ENCODE data around the gene OTOF.

Gene OTOF

GRCh38 chr2:26454561-26455001 lies 23.3 kb downstream of the OTOF start:
- DNase-seq (ENCODE audit: low read depth in 1 of 2, low spot score in 1 of 2), result no peak

DNA sequence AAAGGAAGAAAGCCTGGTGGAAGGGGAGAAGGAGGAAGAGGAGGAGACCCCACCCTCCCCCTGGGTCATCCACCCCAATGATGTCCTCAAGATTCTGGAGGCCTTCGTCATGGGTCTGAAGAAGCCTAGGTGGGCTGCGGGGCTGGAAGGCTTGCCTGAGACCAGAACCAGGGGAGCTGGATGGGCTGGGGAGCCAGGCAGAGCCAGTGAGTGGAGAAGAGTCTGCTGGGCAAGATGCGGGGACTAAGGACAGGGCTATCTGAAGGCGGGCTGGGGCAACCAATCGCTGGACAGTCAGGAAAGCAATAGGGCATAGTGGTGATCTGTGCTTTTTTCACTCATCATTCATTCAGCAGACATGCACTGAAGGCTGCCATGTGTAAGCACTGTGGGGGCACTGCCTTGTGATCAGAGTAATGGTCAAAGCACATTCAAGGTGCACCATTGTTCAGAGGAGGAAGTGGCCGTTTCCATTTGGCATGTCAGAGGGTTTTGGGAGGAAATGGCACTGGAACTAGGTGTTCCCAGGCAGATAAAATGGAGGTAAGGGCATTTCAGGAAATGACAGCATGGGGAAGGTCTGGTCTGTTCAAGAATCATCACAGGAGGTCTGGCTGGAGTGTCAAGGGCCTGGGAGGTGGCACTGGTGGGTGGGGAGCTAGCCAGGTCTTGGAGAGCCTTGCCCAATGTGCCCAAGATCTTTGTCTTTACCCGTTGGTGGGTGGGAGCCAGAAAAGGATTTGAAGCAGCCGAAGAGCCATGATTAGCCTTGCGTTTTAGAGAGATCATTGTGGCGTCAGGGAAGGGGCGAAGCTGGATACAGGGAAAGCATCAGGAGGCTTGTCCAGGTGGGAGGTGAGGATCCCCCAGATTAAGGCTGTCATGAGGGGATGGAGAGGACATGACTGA lies 24.2 kb downstream of the OTOF start:
- DNase-seq (ENCODE audit: low read depth in 1 of 2, low spot score in 1 of 2), result no peak

DNA sequence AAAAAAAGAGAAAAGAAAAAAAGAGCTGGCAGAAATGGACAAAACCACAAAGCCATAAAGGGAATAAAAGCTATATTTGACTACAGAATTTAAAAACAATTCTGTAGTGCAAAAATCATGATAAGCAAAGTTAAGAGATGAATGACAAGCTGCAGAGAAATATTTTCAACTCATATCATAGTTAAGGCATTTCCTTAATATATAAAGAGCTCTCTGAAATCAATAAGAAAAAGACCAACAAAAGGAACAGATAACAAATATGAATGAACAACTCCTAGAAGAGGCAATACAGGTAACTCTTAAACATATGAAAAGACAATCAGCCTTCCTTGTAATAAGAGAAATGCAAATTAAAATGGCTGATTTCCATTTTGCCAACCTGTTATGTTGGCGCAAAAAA lies 26.2 kb downstream of the OTOF start:
- DNase-seq (ENCODE audit: low read depth in 1 of 2, low spot score in 1 of 2), result no peak

DNA sequence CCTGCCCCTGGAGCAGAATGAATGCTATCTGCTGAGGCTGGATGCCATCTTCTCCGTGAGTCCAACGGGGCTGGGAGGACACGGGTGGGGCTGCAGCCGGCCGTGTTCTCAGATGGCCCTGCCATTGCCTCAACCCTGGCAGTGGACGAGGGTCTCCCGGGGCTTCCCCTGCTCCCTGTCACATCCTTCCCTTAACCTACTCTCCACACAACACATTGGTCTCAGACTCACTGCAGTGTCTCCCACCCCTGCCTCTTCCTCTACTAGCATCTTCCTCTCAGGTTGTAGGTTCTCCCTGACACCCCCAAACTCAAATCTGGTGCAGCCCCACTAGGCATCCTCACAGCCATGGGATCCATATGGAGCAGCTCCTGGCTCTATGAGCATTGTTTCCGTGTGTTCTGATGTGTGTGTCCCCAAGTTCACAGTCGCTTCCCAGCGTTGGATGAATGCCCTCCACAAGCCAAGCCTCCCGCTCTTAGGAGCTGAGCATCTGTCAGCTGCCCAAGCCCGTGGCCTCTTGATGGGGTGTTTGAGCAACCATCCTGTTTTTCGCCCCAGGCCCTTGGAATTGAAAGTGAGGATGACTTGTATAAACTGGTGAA lies 27.8 kb downstream of the OTOF start:
- no peak for DNase-seq (ENCODE audit: low read depth in 1 of 2, low spot score in 1 of 2)

DNA sequence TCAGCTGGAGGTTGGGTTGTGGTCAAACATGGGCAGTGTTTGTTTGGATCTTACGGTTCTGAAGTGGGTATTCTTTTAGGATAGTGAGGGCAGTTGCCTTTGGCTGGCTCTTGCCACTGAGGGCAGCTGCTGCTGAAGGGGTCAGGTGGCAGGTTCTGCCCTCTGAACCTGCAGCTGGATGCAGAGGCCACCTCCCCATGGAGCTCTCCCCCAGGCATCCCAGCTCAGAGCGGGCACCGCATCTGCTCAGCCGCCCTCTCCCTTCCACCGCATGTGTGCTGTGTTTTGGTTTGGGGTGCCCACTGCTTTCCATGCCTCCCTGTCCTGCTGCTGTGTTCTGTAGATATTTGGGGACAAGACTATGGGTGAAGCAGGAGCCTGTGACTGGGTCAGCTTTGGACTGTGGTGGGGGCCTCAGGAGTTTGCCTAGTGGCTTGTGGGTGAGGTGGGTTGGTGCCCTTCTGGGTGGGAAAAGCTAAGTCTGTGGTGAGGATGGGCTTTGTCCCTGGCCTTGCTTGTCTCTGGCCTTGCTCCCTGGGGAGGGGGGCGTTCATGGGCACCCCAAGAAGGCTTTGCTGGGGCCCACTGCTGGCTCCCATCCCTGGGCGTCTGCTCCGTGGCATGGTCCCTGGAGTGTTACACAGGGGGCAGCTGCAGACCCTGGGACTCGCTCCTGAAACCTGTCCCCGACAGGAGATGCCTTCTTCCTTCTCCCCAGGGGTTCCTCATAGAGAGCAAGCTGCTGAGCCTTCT lies 28.5 kb downstream of the OTOF start:
- no peak for DNase-seq (ENCODE audit: low read depth in 1 of 2, low spot score in 1 of 2)

DNA sequence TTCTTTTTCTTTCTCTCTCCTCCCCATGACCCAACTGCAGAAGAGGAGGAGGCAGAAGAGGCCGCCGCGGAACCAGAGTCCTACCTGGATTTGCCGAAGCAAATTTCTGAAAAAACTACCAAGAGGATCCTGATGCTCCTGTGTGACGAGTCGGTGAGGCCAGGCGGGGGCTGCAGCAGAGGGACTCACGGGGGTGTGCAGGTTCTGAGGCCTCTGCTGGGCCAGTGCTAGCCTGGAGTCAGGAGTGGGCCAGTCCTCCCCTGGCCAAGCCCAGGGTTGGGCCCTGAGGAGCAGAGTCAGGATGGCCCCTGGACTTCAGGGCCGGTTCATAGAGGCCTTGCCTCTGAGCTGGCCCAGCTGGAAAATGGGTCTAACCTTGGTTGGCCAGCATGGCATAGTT lies 29.3 kb downstream of the OTOF start:
- DNase-seq (ENCODE audit: low read depth in 1 of 2, low spot score in 1 of 2), result no peak

- DNase-seq (ENCODE audit: low read depth in 1 of 2, low spot score in 1 of 2), result no peak
Measured at GRCh38 chr2:26444236-26444635, 33.7 kb downstream of the OTOF start.

GRCh38 chr2:26442707-26443106 lies 35.2 kb downstream of the OTOF start:
- no peak for DNase-seq (ENCODE audit: low read depth in 1 of 2, low spot score in 1 of 2)

DNA sequence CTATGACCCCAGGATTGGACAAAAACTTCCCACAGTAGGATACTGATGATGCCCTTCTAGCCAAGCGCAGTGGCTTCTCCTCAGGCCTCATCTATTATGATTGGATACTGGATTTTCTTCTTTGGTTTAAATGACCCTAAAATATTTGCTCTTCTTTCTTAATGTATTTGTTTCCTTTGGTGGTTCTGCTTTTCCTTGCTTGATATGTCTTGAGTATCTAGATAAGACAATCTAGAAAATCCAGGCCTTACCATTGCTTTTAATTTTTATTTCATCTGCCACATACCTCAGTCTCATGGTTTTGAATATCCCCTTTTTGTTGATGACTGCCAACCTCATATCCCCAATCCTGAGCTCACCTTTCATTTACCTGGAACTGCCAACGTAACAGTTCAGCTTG lies 35.6 kb downstream of the OTOF start:
- DNase-seq (ENCODE audit: low read depth in 1 of 2, low spot score in 1 of 2), result no peak

DNA sequence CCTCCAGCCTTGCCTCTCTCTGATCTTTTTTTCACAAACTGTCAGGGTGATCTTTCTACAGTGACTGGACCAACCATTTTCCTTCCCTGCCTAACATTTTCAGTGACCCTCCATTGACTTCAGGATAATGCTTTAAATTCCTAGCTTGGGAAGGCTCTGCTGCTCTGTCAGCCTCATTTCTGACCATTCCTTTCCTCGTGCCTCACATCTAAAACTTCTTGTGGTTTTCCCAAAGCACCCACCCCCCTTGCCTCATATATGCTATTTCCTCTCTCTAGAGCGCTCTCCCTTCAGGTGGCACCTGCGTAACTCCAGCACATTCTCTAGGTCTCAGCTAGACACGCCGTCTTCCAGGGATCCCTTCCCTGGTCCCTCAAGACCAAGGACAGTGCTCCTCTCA lies 39.0 kb downstream of the OTOF start:
- DNase-seq (ENCODE audit: low read depth in 1 of 2, low spot score in 1 of 2), result no peak

GRCh38 chr2:26438526-26438925 lies 39.4 kb downstream of the OTOF start:
- no peak for DNase-seq (ENCODE audit: low read depth in 1 of 2, low spot score in 1 of 2)

GRCh38 chr2:26435106-26435505 lies 42.8 kb downstream of the OTOF start:
- DNase-seq (ENCODE audit: low read depth in 1 of 2, low spot score in 1 of 2), result no peak

- no peak for DNase-seq (ENCODE audit: low read depth in 1 of 2, low spot score in 1 of 2)
Measured at GRCh38 chr2:26432859-26433258, 45.1 kb downstream of the OTOF start.

DNA sequence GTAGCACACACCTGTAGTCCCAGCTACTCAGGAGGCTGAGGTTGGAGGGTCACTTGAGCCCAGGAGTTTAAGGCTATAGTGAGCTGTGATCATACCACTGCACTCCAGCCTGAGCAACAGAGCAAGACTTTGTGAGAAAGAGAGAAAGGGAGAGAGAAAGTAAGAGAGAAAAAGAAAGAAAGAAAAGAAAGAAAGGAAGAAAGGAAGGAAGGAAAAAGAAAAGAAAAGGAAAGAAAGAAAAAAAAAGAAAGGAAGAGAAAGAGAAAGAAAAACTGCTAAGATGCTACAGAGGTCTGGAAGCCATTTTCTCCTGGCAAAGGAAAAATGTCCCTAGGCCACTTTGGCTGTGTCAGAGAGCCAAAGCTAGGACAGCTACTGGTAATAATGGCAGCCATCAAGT lies 45.6 kb downstream of the OTOF start:
- DNase-seq (ENCODE audit: low read depth in 1 of 2, low spot score in 1 of 2), result no peak

- DNase-seq (ENCODE audit: low read depth in 1 of 2, low spot score in 1 of 2), result no peak
Measured at GRCh38 chr2:26430826-26431225, 47.1 kb downstream of the OTOF start.

- DNase-seq (ENCODE audit: low read depth in 1 of 2, low spot score in 1 of 2), result no peak
Measured at GRCh38 chr2:26429779-26430578, 47.9 kb downstream of the OTOF start.

DNA sequence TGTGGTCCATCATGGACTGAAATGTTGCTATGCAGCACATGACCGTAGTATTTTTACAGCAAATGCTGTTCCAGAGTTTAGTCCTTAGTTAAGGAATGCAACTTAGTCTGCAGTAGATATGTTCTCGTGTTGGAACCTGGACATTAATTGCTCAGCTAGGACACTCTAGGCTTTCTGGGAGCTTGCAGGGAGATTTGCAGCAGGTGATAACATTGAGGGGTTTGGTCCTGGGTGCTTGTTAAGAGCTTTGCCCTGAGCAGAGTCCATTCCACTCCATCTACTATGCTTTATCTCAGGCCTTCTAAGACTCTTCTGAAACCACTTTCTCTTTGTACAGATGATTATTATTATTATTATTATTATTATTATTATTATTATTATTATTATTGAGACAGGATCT lies 49.1 kb downstream of the OTOF start:
- no peak for DNase-seq (ENCODE audit: low read depth in 1 of 2, low spot score in 1 of 2)

- DNase-seq (ENCODE audit: low read depth in 1 of 2, low spot score in 1 of 2), result no peak
Measured at GRCh38 chr2:26424221-26424620, 53.7 kb downstream of the OTOF start.

GRCh38 chr2:26423750-26424149 lies 54.2 kb downstream of the OTOF start:
- DNase-seq (ENCODE audit: low read depth in 1 of 2, low spot score in 1 of 2), result no peak

DNA sequence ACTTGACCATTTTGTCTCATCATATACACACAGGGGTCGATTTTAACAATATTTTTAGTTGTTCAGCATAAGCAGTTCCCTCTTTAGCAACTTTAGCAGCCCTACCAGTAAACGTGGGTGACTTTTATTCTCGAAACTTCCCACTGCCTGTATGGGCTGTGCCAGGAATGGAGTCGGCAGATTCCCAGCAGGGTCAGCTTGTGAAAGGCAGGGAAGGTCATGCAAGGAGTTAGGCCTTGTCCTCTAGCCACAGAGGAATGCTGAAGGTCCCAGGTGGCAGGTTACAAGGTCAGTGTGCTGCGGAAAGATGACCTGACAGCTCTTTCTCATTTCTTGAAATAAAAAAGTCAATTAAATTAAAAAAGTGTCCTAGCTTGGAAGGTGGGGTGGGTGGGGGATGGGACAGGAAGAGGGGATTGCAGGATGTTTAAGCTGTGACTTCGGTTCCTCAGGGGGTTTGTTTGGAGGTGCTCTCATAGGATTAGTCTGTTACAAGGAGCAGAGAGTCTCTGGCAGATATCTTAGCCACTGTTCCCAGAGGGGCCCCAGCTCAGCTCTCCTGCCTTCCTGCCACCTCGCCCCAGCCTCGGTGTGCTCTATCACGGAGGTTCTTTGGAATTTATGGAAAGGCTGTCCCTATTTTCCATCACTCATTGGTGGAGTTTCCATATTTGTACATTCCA lies 54.8 kb downstream of the OTOF start:
- DNase-seq (ENCODE audit: low read depth in 1 of 2, low spot score in 1 of 2), result no peak

DNA sequence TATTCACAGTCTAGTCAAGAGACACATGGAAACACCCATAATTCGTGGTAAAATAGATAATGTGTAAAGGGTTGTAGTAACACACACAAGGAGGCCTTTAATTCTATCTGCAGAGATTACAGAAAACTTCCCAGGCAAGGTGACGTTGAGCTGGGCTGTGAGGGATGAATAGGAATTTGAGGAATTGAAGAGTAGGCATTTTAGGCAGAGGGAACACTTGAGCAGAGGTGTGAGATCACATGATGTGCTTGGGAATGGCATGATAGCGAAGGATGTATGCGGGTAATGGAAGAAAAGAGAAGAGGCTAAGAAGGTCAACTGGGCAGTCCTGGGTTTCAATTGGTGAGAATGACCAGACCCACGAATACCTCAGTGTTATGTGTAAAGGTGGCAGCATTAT lies 56.0 kb downstream of the OTOF start:
- no peak for DNase-seq (ENCODE audit: low read depth in 1 of 2, low spot score in 1 of 2)

All from activated T-helper 1 cell treated with anti-CD3 and anti-CD28 coated beads, Interleukin-2, amount 50 U/mL, for 16 hours (primary cell).